GM21619 (cell line): ENCODE measurements around the gene KSR2.

Experiments used
- ATAC-seq: cut with Tn5 transposase; IDR thresholded peaks from one replicate; pipeline ENCODE4 v1.9.1; 2021; ENCODE audit not compliant: unreplicated experiment

Gene KSR2

DNA sequence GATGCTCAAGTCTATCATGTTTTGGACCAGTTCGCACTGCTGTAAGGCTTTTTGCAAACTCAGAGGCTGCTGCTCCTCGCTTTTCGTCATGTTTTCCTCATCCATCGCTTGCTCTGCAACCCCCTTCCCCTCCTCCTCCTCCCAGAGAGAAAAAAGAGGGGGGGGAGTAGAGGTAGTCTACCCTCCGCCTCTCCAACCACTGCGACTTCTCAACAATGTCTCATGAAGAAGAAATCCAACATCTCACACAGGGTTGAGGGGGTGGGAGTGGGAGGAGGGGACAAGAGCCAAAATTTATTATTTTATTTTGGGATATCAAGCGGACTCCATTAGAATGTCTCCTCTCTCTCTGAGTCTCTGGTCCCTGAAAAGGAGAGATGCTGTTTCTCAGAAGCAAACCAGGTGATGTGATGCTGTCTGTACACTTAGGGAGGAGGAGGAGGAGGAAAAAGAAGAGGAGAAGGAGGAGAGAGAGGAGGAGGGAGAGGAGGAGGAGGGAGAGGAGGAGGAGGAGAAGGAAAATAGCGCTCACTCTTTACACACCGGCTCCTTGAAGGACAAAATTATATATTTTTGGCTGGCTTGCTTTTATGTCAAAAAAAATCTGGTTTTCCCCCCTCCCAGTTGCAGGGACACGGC, 520 bp downstream of the KSR2 start:
- ATAC-seq, result no peak

DNA sequence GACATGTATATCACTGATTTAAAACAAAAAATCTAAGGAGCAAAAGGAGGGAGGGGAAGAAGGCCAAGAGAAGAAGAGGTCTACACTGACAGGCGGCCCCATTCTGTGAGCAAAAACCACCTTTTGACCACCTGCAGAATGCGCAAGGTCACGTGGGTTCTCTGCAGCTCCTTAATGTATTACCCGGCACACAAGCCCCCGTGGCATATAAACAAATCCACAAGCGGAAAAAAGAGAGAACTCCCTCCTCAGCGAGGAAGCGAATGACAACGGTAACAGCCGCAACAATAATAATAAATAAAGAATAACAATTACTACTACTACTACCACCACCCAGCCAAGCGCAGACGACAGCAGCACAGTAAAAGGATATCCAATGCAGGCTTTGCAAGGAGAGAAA, 1.3 kb downstream of the KSR2 start:
- ATAC-seq, result no peak

DNA sequence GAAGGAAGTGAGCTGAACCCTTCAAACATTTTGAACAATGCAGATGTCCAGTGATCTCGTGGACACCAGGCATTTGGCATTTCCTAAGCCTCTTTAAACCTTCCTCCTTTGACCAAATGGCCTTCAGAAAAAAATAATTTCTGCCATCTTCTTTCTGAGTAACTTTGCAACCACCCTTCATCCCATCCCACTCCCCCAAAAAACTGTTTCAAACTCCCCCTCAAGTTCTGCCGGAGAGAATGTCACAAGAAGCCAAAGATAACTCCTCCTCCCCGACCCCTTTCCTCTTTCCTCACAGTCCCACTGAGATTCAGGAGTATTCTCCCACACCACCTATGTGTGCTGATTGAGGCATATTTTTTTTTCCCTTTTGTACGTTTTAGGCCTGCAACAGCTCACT, 1.7 kb downstream of the KSR2 start:
- ATAC-seq, result no peak

DNA sequence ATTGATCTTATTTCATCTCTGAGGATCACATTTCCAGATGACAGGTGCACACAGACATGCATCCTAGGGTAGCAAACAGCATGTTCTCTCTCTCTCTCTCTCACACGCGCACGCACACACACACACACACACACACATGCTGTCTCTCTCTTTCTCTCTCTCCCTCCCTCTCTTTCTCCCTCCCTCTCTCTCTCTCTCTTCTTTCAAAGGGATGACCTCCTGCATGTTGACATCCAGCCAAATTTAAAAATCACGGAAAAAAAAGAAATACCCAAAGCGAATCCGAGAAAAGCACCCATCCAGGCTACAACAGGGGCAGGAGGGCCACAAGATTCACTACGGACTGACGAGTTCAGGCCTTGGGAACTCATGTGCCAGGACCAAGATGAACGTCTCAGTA, 2.3 kb downstream of the KSR2 start:
- ATAC-seq, result no peak

DNA sequence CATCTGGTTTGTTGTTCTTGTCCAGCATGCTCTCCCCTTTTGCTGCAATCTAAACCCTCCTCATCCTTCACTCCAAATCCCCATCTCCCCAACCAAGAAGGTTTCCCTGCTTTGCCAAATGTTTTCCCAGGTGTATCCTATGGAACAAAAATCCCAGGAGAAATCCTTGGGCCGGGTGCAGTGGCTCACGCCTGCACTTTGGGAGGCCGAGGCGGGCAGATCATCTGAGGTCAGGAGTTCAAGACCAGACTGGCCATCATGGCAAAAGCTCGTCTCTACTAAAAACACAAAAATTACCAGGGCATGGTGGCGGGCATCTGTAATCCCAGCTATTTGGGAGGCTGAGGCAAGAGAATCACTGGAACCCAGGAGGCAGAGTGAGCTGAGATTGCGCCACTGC, 5.0 kb downstream of the KSR2 start:
- no peak for ATAC-seq

DNA sequence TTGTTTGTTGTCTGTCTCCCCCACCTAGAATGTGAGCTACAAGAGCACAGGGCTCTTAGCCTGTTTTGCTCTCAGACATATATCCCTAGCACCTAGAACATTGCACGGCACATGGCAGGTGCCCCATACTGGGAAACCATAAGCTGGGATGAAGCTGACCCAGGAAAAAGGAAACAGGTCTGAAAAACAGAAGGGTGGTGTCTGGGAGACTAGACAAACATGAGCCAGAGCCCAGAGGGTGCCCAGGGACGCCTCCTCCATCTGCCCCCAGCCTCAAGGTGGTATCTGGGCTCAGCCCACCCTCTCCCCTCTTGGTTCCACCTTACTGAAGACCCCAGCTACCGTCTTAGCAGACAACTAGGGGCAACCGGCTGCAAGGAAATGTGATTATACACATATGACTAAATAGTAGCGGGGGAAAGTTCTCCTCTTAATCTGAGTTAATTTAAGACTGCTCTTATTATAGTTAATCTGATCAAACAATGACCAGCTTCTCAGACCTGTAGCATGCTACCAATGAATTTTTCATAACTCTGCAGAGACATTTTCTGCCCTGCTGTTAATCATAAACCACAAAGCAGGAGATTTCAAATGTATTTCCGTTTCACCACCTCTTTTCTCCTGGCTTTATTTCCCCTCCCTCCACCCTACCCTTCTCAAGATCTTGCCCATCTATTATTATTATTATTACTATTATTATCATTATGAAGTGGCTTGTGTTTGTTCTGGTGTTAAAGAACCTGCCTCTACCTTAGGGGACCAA, 31.9 kb downstream of the KSR2 start:
- no peak for ATAC-seq

DNA sequence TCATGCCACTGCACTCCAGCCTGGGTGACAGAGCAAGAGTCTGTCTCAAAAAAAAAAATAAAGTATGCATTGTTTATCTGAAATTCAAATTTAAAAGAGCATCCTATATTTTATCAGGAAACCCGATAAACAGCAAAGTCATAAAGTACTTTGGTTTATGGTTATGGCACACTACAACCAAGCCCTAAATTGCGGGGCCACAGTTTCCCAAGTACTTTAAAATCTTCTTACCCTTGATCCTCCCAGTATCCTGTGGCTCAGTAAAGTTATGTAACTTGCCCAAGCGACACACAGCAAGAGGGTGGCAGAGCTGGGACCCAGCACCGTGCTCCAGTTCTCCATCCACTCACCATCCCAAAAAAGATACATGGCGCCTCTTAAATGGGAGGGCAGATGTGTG, 35.2 kb downstream of the KSR2 start:
- no peak for ATAC-seq

DNA sequence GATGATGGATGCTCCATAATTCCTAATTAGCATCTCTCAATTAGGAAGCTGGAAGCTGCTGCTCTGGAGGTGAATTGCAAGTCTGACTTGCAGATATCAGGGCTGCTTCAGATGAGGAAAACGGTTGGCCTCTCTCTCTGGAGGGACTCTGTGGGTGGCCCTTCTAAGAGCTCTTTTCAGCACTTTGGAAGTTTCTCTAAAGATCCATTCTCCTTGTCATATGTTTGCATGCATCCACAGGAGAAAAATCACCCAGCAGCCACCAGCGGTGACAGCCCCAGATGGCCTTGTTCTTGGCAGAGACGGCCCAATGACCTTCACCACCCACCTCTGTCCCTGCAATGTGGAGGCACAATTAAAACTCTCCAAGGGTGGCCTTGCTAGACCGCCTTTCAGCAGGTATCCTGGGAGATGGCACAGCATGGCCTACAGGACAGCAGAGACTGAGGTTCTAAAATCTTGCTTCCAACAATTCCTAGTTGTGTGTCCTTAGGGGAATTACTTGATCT, 42.3 kb downstream of the KSR2 start:
- ATAC-seq, result no peak

DNA sequence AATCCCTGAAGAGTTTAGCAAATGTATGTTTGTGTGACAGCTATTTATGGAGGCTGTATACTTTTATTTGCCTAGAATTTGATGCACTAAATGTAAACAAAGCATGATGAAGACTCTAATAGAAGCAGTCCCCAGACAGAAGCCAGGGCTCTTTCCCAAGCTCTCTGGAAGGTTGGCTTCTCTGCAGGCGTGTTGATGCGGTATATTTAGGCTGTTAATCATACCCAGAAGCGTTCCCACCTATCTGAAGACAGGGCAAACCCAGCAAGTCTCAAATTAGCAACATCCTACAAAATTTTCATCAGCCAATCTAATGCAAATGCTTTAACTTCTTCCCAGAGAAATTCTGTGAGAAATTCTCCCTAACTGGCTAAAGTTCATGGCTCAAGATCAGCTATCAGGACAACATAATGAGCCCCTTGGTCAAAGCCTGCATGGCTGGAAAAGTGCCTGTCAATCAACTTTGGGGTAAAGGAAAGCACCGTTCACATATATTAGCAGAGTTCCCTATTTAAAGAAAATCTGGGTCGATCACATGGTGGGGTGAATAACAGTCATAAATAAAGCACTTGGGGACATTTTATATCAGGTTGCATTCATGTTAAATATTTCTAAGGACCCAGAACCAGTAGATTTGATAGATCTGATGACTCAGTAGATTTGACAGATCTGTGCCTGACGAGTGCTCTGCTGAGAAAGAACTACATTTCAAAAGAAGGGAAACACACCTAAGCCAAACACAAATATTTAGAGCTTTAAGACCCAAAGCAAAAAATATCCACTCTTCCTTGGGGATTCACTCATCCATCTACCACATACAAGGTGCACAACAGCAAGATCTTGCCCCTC, 46.6 kb downstream of the KSR2 start:
- ATAC-seq, result no peak

DNA sequence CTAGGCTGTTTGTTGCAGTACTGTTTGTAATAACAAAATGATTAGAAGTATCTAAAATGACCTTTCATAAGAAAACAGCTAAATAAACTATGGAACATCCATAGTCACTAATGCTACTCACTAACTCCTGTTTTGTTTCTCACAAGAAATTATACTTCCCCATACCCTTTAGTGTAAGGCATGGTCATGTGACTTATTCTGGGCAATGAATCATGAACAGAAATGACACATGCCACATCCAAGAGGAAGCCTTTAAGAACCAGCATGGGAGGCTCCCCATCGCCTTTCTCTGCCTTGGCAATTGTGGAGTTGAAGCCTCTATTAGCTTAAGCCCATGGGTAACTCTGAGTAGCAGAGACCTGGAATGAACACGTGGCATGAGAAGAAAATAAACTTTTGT, 49.3 kb downstream of the KSR2 start:
- ATAC-seq, result no peak

DNA sequence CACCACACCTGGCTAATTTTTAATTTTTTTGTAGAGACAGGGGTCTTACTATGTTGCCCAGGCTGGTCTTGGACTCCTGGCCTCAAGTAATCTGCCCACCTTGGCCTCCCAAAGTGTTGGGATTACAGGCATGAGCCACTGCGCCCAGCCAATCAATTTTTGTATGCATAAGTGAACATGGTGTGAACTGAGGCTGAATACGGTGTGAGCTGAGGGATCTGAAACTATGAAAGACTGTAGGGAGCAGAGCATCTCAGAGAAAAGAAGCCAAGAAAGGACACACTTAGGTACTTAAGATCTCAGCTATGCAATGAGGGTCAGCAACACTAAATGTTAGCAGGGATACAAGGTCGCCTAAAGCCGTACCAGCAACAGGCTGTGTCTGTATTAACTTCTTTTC, 54.1 kb downstream of the KSR2 start:
- no peak for ATAC-seq

DNA sequence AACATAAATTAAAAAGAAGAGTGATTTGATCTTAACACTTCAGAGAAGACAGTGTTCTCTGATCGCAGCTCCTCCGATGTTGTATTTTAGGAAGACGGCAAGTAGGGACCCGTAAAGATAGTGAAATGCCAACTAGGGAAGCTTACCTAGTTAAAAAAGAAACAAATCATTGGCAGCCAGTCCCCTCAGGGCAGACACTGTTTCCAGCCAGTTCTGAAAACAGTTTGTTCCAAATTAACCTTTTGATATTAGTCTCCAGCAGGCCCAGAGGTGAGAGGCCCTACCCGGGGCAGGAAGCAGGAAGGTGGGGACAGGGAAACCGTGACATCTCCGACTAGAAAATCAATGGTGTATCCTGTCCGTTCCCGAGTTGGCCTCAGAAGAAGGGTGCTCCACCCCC, 56.0 kb downstream of the KSR2 start:
- ATAC-seq, result no peak

DNA sequence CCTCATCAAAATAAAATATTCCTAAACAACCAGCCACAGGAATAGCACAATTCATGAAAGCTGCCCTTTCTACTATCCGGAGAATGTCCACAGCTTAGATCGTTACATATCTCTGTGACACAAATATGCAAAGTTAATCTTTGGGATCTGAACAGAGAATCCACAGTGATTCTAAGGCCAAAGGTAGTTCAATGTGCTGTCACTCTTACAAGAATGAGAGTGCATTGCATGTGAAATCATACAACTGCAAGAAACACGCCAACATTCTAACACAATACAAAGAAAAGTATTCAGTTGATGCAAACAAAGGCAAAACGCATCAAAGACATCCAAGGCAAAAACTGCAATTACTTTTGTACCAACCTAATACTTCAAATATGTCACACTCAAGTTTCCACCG, 60.4 kb downstream of the KSR2 start:
- ATAC-seq, result no peak

DNA sequence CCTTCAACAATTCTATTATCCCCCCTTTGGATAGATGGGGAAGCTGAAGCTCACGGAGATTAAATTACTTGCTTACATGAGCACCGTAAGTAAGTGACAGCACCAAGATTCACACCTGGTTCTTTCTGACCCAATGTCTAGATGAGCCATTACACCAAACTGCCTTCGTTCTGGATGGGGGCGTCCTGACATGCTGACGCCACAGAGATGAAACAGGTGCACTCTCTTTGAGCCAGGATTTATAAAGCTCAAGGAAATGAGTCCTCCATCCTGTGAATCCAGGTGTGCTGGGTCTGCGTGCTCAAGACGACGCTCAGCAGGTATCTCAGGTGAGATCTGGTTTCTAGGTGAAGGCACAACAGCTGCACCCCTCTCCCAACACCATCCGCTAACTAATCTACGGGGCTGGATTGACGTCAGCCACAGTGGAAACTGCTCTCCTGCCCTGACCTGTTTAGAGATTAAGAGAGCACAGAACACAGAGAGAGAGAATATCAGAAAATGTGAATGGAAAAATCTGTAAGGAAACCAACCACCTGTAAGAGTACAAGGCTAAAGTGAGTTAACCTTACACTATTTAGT, 61.6 kb downstream of the KSR2 start:
- ATAC-seq, result no peak

DNA sequence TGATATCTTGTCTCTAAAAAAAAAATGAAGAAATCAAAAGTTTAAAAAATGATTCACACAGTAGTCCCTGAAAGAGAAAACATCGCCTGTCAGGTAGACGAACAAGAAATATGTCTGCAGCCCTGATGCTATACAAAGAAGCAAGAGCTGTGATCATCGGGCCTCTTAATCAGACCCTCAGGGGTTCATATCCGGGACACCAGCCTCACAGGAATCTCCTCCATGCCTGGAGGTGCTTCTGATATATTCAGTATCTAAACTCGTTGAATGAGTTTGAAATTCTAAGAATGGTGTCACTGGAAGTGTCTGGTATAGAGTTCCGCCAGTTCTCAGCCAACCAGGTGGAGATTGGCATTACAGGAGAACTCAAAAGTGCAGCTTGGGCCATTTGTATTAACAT, 64.7 kb downstream of the KSR2 start:
- no peak for ATAC-seq

DNA sequence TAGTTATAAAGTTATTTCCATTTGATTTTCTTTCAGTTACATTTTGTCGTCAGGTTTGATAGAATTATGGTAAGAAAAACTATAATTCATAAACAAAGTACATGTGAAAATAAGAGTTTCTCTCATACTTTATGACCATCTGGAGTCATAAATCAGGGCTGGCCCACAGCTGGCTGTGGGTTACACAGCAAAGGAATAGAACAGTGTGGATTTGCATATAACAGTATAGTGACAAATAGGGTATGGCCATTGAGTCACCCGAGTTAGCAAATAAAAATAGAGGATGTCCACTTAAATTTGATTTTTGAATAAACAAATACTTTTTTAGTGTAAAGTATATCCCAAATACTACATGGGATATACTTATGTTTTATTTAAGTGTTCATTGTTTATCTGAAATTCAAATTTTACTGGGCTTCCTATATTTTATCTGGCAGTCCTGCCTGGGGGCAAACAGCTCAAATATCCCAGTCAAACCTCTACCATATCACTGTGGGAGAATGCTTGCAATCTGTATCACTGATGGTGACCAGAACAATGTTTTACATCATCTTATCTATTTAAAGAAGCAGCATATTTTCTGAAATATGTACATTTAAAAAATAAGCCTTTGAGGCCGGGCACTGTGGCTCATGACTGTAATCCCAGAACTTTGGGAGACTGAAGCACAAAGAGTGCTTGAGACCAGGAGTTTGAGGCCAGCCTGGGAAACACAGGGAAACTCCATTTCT, 65.5 kb downstream of the KSR2 start:
- ATAC-seq, result no peak

DNA sequence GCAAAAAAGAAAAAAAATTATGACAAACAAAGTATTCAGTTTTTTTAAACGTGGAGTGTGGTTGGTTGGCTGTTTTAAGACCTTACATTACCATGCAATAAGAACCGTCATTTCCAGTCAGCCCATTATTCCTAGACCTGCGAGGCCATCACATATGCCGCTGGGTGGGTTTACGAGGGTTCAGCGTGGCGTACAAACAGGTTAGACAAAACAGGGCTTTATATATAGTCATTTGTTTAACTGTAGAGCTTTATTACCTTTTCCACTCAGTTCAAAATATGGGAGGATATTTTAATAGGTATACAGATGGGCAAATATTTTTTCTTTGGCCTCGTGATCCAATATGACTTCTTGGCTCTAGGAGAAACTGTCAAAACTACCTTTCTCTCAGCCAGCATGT, 67.2 kb downstream of the KSR2 start:
- ATAC-seq, result no peak

DNA sequence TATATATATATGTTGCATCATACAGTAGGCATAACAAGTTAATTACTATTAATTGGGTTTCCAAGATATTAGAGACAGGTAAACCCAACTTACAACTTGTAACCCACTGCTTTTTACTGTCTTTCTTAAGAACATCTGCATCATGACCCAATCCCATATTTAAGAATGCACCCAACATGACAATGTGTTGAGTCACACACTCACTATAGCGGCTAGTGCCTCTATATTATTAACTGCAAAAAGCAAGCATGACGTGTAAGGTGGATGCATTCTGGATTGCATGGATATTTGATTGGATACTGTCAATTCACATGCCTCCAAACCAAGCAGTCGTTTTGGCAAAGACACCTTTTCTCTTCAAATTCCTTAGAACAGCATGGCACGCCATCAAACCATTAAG, 68.2 kb downstream of the KSR2 start:
- no peak for ATAC-seq

DNA sequence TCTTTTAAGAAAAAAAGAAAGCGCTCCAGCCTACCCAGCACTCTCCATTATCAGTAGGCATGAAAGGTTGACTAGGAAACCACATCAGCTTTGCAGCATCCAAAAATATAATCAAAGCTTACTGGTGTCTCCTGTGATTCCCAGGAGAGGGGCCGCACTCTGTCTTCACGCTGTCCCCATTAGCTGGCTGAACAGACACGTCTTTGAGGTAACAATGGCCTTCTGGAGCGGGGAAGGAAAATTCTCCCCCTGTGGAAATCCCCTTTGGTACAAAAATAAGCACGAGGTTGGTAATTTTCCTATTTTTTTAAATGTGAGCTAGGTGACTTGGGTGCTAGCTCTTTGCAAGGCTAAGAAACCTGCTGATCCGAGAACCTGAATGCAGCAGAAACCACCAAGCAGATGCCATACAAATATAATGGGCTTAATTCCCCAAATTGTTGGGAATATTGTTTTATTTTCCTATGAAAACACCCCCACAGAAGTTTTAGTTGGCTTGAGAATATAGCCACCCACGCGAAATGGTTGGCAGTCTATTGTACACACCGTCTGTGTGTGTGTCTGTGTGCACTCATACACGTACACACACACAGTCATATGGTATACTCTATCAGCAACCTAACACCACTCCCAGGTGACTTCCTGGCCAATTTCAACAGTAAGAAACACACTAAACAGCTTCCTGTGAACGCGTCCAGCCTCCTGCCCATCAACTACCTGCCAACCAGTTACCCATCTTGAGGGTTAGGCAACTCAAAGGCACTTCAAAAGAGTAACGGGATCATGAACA, 71.2 kb downstream of the KSR2 start:
- ATAC-seq, result no peak

DNA sequence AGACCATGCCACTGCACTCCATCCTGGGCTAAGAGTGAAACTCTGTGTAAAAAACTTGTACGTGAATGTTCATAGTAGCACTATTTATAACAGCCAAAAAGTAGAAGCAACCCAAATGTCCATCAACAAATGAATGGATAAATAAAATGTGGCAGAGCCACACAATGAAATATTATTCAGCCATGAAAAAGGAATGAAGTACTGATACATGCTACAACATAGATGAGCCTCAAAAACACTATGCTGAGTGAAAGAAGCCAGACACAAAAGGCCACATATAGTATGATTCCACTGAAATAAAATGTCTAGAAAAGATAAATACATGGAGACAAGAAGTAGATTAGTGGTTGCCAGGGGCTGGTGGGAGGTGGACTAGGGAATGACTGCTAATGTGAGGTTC, 72.8 kb downstream of the KSR2 start:
- ATAC-seq, result no peak
